ENCODE measurements around the gene TTLL11.

TTLL11 gene

DNA sequence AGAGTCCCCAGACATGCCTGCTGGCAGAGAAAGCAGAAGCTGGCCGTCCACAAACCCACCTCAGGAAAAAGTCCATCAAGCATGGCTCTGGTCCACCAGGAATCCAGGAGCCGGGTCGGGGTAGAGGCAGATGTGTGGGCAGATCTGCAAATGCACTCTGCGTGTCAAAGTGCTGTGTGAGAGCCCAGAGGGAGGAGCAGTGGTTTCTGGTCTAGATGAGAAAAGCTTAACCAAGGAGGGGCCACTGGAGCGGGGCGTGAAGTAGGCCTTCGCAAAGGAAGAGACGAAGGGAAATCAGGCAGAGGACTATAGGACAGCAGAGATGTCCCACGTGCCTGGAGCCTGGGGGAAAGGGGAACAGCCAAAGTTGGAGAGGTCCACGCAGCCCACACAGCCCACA lies 40.0 kb downstream of the TTLL11 start:
- DNase-seq = no peak

GRCh38 chr9:122051351-122052321 lies 41.5 kb downstream of the TTLL11 start:
- no peak for DNase-seq

DNA sequence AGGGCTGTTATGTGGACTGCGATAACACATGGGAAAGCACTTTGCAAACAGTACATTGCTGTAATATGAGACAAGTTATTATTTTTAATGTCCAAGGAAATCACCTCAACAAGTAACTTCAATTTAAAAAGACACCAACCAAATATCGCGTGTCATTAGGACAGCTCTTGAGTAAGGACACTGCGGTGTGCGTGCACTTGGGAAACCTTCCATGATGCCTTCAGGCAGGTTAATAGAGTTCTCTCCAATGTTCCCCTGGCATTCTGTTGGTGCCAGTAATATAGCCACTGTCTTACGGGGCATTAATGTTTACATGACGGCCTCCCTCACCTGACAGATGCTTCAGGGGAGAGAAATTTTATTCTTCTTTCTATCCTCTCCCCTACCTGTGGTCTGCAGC lies 42.9 kb downstream of the TTLL11 start:
- no peak for DNase-seq

- DNase-seq = no peak
Measured at GRCh38 chr9:122042056-122042455, 51.1 kb downstream of the TTLL11 start.

DNA sequence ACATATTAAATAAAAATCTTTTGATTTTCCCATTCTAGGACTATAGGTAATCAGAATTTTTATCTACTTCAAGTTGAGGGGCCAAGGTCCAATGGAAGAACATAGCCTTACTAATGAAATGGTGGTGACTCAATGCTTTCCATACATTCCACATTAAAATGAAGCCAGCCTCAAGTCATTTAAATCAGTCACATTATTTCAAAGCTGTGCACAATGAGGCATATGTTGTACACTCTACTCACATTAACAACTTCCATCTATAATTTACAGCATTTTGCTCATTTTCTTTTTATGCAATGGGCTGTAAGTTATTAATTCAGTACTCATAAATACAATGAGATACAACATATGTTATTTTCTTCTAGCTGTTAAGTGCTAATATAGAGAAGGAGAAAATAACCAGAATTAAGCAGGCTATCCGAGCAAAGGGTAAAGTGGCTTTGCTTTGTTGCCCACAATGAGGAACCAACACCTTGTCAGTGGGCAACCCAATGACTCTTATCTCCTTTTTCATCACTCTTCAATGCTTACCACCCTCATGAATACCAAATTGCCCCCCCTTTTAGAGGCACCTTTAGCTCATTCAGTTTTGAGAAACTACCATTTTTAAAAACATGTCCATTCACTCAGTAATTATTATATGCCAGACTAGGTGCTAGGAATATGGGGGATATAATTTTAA lies 52.4 kb downstream of the TTLL11 start:
- no peak for DNase-seq

GRCh38 chr9:122039234-122039633 lies 53.9 kb downstream of the TTLL11 start:
- no peak for DNase-seq

GRCh38 chr9:122036988-122037387 lies 56.1 kb downstream of the TTLL11 start:
- DNase-seq = no peak

- no peak for DNase-seq
Measured at GRCh38 chr9:122036408-122036807, 56.7 kb downstream of the TTLL11 start.

DNA sequence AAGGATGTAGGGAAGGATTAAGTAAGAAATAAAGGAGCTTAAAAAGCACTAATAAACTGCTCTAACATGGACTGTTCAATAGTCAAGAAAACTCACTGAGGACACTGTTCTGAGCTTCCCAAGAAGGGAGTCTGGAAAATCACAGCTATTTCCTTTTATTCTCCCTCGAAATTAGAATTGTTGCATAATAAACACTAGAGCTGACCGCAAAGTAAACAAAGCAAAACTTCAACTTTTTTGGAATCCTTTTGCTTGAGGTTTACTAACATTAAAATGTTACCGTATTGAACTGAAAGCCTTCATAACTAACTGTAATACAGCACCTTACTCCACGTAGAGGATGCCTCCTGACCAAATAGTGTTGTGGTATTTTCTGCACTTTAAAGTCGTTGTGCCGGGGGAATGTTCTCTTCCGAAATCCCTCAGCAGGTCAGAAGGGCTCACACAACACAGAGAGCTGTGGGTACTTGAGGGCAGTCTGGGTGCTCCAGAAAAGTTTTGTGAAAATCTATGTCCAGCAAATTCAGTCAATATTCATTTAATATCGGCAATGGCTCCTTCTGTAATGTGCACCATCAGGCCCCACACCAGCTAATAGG lies 59.2 kb downstream of the TTLL11 start:
- DNase-seq = no peak

- no peak for DNase-seq
Measured at GRCh38 chr9:122032346-122032745, 60.8 kb downstream of the TTLL11 start.

DNA sequence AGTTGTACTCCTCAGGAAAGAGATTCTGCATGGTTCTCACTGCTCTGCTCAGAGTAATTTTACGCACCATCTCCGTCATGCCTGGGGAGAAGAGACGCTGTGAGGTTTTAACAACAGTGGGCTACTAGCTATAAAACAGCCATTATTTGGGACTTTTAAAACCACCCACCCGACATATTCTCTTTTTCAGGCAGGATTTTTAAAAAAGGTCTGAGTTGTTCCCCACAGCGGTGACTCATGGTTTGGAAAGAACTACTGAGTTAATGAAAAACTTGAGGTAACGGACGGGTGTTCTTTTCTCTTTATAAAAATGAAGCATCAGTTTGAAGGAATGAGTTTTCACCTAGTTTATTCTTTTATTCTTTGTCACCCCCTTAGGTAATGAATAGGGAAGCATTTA lies 61.3 kb downstream of the TTLL11 start:
- no peak for DNase-seq

GRCh38 chr9:122031157-122031556 lies 62.0 kb downstream of the TTLL11 start:
- DNase-seq = no peak

GRCh38 chr9:122030357-122030756 lies 62.8 kb downstream of the TTLL11 start:
- DNase-seq = no peak

GRCh38 chr9:122029898-122030297 lies 63.2 kb downstream of the TTLL11 start:
- DNase-seq = no peak

- DNase-seq = no peak
Measured at GRCh38 chr9:122028089-122028488, 65.0 kb downstream of the TTLL11 start.

GRCh38 chr9:122020398-122020797 lies 72.7 kb downstream of the TTLL11 start:
- DNase-seq = no peak

GRCh38 chr9:122016744-122017143 lies 76.4 kb downstream of the TTLL11 start:
- DNase-seq = no peak

- no peak for DNase-seq
Measured at GRCh38 chr9:122016309-122016708, 76.8 kb downstream of the TTLL11 start.

- no peak for DNase-seq
Measured at GRCh38 chr9:122015170-122015821, 77.8 kb downstream of the TTLL11 start.

GRCh38 chr9:122011818-122012498 lies 81.2 kb downstream of the TTLL11 start:
- no peak for DNase-seq

DNA sequence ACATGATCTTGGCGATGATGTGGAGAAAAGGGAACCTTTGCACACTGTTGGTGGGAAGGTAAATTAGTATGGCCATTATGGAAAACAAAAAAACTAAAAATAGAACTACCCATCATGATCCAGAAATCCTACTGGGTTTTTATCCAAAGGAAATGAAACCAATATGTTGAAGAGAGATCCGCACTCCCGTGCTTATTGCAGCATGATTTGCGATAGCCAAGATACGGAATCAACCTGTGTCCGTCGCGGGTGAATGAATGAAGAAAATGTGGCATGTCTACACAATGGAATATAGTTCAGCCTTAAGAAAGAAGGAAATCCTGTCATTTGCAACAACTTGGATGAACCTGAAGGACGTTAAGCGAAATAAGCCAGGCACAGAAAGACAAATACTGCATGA lies 84.5 kb downstream of the TTLL11 start:
- no peak for DNase-seq

DNA sequence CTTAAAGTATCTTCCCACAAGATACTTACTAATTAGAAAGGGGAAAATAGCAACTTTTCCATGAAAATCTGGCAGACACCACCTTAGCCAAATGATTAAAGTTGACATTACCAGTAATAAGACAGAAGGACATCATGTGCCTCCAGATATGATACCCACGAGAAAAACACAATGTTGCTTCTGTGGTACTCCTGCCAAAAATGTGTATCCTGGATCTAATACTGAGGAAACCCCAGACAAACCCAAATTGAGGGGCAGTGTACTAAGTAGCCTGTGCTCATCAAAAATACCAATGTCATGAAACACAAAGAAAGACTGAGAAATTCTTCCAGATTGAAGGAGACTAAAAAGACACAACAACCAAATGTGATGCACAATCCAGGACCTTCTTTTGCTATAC lies 85.3 kb downstream of the TTLL11 start:
- no peak for DNase-seq

Measured in right kidney (tissue), 1 donor.